H9 (cell line): ENCODE results near the gene NEDD4L. TPM values are rescaled to one million over a fixed set of nuclear protein-coding genes. Genes with fewer than 3 reads are reported as not detected.
A peak's percentile ranks its signal among the peaks of the same experiment; 100 is the strongest.

Experiments
- DNase-seq: peaks from one replicate; pipeline ENCODE4 v3.0.0-alpha.2; 2017
- H2AFZ ChIP-seq: one replicate; pipeline ENCODE4 v1.6.1; 2013; ENCODE audit warnings: mild to moderate bottlenecking, low read length, control low read depth, moderate library complexity
- H2AK5ac ChIP-seq: 2 replicates; pipeline ENCODE4 v1.6.1; 2013; ENCODE audit warnings: low read length, control low read depth, mixed read lengths; ENCODE audit not compliant: insufficient read length
- H2BK120ac ChIP-seq: one replicate; pipeline ENCODE4 v1.6.1; 2013; ENCODE audit warnings: low read depth, mild to moderate bottlenecking, low read length, control low read depth, inconsistent platforms; ENCODE audit not compliant: poor library complexity, severe bottlenecking
- H2BK12ac ChIP-seq: 2 replicates; pipeline ENCODE4 v1.6.1; 2013; ENCODE audit warnings: low read length, control low read depth, mixed read lengths, low read depth; ENCODE audit not compliant: insufficient read length
- H2BK15ac ChIP-seq: 2 replicates; pipeline ENCODE4 v1.6.1; 2013; ENCODE audit warnings: low read depth, low read length, control low read depth
- H2BK20ac ChIP-seq: one replicate; pipeline ENCODE4 v1.6.1; 2013; ENCODE audit warnings: low read depth, mild to moderate bottlenecking, low read length, control low read depth, inconsistent platforms; ENCODE audit not compliant: poor library complexity, severe bottlenecking
- H2BK5ac ChIP-seq: 2 replicates; pipeline ENCODE4 v1.6.1; 2013; ENCODE audit warnings: low read length, control low read depth, mixed read lengths; ENCODE audit not compliant: insufficient read length
- H3K14ac ChIP-seq: 2 replicates; pipeline ENCODE4 v1.6.1; 2013; ENCODE audit warnings: low read length, control low read depth; ENCODE audit not compliant: insufficient read depth
- H3K18ac ChIP-seq: 2 replicates; pipeline ENCODE4 v1.6.1; 2013; ENCODE audit warnings: low read depth, mild to moderate bottlenecking, mixed read lengths, low read length, control low read depth; ENCODE audit not compliant: insufficient read length
- H3K23ac ChIP-seq: 2 replicates; pipeline ENCODE4 v1.6.1; 2013; ENCODE audit warnings: low read length, control low read depth, mixed read lengths, low read depth; ENCODE audit not compliant: insufficient read length
- H3K23me2 ChIP-seq: 2 replicates; pipeline ENCODE4 v1.6.1; 2013; ENCODE audit warnings: low read depth, mild to moderate bottlenecking, mixed read lengths, low read length, control low read depth; ENCODE audit not compliant: insufficient read length, poor library complexity, severe bottlenecking
- H3K27ac ChIP-seq: 2 replicates; pipeline ENCODE4 v1.5.1; 2013; ENCODE audit warnings: low read length, control low read depth, mixed read lengths, low read depth; ENCODE audit not compliant: insufficient read length
- H3K27me3 ChIP-seq: 2 replicates; pipeline ENCODE4 v1.6.1; 2013; ENCODE audit warnings: low read length, control low read depth, inconsistent platforms; ENCODE audit not compliant: insufficient read depth
- H3K4ac ChIP-seq: 2 replicates; pipeline ENCODE4 v1.6.1; 2013; ENCODE audit warnings: low read depth, mild to moderate bottlenecking, control low read depth, inconsistent platforms, low read length, moderate library complexity
- H3K4me1 ChIP-seq: 2 replicates; pipeline ENCODE4 v1.6.1; 2013; ENCODE audit warnings: low read length, control low read depth, inconsistent platforms; ENCODE audit not compliant: insufficient read depth
- H3K4me2 ChIP-seq: 2 replicates; pipeline ENCODE4 v1.6.1; 2013; ENCODE audit warnings: low read length, control low read depth, mixed read lengths; ENCODE audit not compliant: insufficient read length, insufficient read depth
- H3K56ac ChIP-seq: 2 replicates; pipeline ENCODE4 v1.6.1; 2013; ENCODE audit warnings: low read depth, mild to moderate bottlenecking, mixed read lengths, low read length, control low read depth; ENCODE audit not compliant: insufficient read length
- H3K79me1 ChIP-seq: 2 replicates; pipeline ENCODE4 v1.6.1; 2013; ENCODE audit warnings: low read depth, mild to moderate bottlenecking, moderate library complexity, low read length, control low read depth, inconsistent platforms; ENCODE audit not compliant: insufficient read depth, poor library complexity, severe bottlenecking
- H3K79me2 ChIP-seq: 2 replicates; pipeline ENCODE4 v1.6.1; 2013; ENCODE audit warnings: low read length, control low read depth, inconsistent platforms; ENCODE audit not compliant: insufficient read depth
- H3K9ac ChIP-seq: 2 replicates; pipeline ENCODE4 v1.6.1; 2013; ENCODE audit warnings: low read length, control low read depth, mixed read lengths; ENCODE audit not compliant: insufficient read length; ENCODE audit errors: extremely low read depth
- H3K9me3 ChIP-seq: one replicate; pipeline ENCODE4 v1.6.1; 2013; ENCODE audit warnings: low read depth, low read length, inconsistent platforms; ENCODE audit not compliant: control insufficient read depth
- H3T11ph ChIP-seq: one replicate; pipeline ENCODE4 v1.6.1; 2013; ENCODE audit warnings: mild to moderate bottlenecking, low read length, control low read depth, inconsistent platforms
- H4K20me1 ChIP-seq: one replicate; pipeline ENCODE4 v1.6.1; 2013; ENCODE audit not compliant: control insufficient read depth, insufficient read length, insufficient read depth
- H4K5ac ChIP-seq: 2 replicates; pipeline ENCODE4 v1.6.1; 2013; ENCODE audit warnings: low read depth, mild to moderate bottlenecking, mixed read lengths, low read length, control low read depth; ENCODE audit not compliant: insufficient read length
- H4K8ac ChIP-seq: replicated peaks from 2 replicates; pipeline ENCODE4 v1.6.1; 2013; ENCODE audit warnings: low read length, control low read depth, mixed read lengths, low read depth; ENCODE audit not compliant: insufficient read length
- H4K91ac ChIP-seq: 2 replicates; pipeline ENCODE4 v1.6.1; 2013; ENCODE audit warnings: low read depth, mild to moderate bottlenecking, moderate library complexity, mixed read lengths, low read length, control low read depth; ENCODE audit not compliant: insufficient read length
- H3K27ac Mint-ChIP-seq, 3 experiments: 2 replicates in 2 of 3; 3 replicates in 1 of 3; pipeline ENCODE4 v1.8.0; 2020 to 2021; ENCODE audit warnings: mixed read lengths in 3 of 3, mild to moderate bottlenecking in 1 of 3, moderate library complexity in 1 of 3
- H3K27me3 Mint-ChIP-seq: 2 replicates; pipeline ENCODE4 v1.8.0; 2021; ENCODE audit warnings: low read depth, mild to moderate bottlenecking, moderate library complexity, mixed read lengths
- H3K36me3 Mint-ChIP-seq, 3 experiments: 2 replicates in 2 of 3; 3 replicates in 1 of 3; pipeline ENCODE4 v1.8.0; 2020 to 2021; ENCODE audit warnings: low read depth in 3 of 3, mixed read lengths in 3 of 3; ENCODE audit not compliant: insufficient read depth in 1 of 3
- H3K4me1 Mint-ChIP-seq, 2 experiments: 2 replicates each; pipeline ENCODE4 v1.8.0; 2020; ENCODE audit warnings: mixed read lengths in 2 of 2
- H3K4me3 Mint-ChIP-seq, 2 experiments: 2 replicates in 1 of 2; 3 replicates in 1 of 2; pipeline ENCODE4 v1.8.0; 2020 to 2021; ENCODE audit warnings: mild to moderate bottlenecking in 2 of 2, mixed read lengths in 2 of 2, moderate library complexity in 1 of 2
- H3K9me3 Mint-ChIP-seq, 2 experiments: 2 replicates in 1 of 2; 3 replicates in 1 of 2; pipeline ENCODE4 v1.8.0; 2020; ENCODE audit warnings: mild to moderate bottlenecking in 2 of 2, mixed read lengths in 2 of 2, moderate library complexity in 1 of 2
- WGBS: extraction: QIAGEN DNeasy Blood & Tissue Kit; methylation state at CpG from one replicate; pipeline ENCODE4 v1.1.7; 2013; ENCODE audit warnings: missing lambda C conversion rate, low lambda C conversion rate, mixed read lengths; ENCODE audit not compliant: insufficient read length; ENCODE audit errors: extremely low coverage; 5-methylcytosine and 5-hydroxymethylcytosine counted together
- total RNA-seq: library from RNA; stranded (reverse); gene quantifications from 2 replicates; pipeline ENCODE4 v1.2.1, GENCODE V29; 2021
- TF ChIP-seq, protein P1 (sequence below): fragments of 200-600 bp; sonication (generic); conservative IDR thresholded peaks from 3 replicates; pipeline ENCODE4 v1.8.0; 2021; ENCODE audit warnings: antibody characterized with exemption, mild to moderate bottlenecking

Gene NEDD4L
- total RNA-seq, 1 experiment from 2014 or later, result 76.3 TPM

DNA sequence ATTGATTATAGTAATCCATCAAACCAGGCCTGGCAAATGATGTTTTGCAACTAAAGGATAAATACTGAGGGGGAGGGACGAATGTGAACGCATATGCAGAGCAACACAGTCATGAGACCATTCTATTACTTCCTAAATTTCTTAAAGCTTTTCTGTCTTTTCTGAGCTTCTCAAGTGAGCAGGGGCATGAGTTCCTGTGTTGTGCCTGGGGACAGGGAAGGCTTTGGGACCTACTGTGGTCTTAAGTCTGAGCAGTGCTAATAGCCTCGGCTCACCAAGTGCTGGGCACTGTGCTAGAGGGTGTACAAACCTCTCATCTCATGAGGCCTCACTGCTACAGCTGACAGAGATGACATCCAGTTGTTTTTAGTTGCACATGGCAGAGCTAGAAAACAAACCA lies 182.4 kb downstream of the NEDD4L start:
- no peak overlapping the region for H3K4ac ChIP-seq
- TF ChIP-seq, protein P1, sequence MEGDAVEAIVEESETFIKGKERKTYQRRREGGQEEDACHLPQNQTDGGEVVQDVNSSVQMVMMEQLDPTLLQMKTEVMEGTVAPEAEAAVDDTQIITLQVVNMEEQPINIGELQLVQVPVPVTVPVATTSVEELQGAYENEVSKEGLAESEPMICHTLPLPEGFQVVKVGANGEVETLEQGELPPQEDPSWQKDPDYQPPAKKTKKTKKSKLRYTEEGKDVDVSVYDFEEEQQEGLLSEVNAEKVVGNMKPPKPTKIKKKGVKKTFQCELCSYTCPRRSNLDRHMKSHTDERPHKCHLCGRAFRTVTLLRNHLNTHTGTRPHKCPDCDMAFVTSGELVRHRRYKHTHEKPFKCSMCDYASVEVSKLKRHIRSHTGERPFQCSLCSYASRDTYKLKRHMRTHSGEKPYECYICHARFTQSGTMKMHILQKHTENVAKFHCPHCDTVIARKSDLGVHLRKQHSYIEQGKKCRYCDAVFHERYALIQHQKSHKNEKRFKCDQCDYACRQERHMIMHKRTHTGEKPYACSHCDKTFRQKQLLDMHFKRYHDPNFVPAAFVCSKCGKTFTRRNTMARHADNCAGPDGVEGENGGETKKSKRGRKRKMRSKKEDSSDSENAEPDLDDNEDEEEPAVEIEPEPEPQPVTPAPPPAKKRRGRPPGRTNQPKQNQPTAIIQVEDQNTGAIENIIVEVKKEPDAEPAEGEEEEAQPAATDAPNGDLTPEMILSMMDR, result no peak
- WGBS, result no CpG with 5 or more reads among the region's 3 CpGs

More for the DNA sequence above, 182.4 kb downstream of the NEDD4L start:
- H2AFZ ChIP-seq, result no peak overlapping the region
- H3K14ac ChIP-seq, result peak overlapping the region; percentile 39; the same call in 1 of the 2 replicates
- no peak overlapping the region for H3K27ac Mint-ChIP-seq
- H3K9me3 ChIP-seq, result no peaks in the 10 kb centered on the region
- no peaks in the 10 kb centered on the region for H3K27me3 Mint-ChIP-seq
- H3K4me1 ChIP-seq, result peaks cover 23% of the 10 kb centered on the region; the same call in 1 of the 2 replicates
- H3K79me1 ChIP-seq, result peaks cover 3% of the 10 kb centered on the region
- no peak overlapping the region for H3K56ac ChIP-seq
- H2BK120ac ChIP-seq, result no peak overlapping the region
- no peak overlapping the region for H4K5ac ChIP-seq
- H2AK5ac ChIP-seq, result no peak overlapping the region
- no peaks in the 10 kb centered on the region for H3K27me3 ChIP-seq
- no peaks in the 10 kb centered on the region for H4K20me1 ChIP-seq
- H2BK15ac ChIP-seq, result no peak overlapping the region
- no peak overlapping the region for H2BK12ac ChIP-seq
- H3K23me2 ChIP-seq, result no peaks in the 10 kb centered on the region
- no peak overlapping the region for H3K23ac ChIP-seq
- H3K9ac ChIP-seq, result no peak overlapping the region
- peaks cover 90 to 95% of the 10 kb centered on the region in 2 experiments for H3K4me1 Mint-ChIP-seq
- no peak overlapping the region for H3K4me3 Mint-ChIP-seq
- H3K4me2 ChIP-seq, result no peak overlapping the region
- H3K18ac ChIP-seq, result no peak overlapping the region
- no peak for DNase-seq
- no peak overlapping the region for H4K91ac ChIP-seq
- H3T11ph ChIP-seq, result no peak overlapping the region
- no peaks in the 10 kb centered on the region for H3K9me3 Mint-ChIP-seq
- H4K8ac ChIP-seq, result no peak overlapping the region
- H3K79me2 ChIP-seq, result peaks cover 24% of the 10 kb centered on the region; the same call in 1 of the 2 replicates
- H2BK20ac ChIP-seq, result no peak overlapping the region
- H3K27ac ChIP-seq, result no peak overlapping the region
- no peak overlapping the region for H2BK5ac ChIP-seq
- H3K36me3 Mint-ChIP-seq, result no peaks in the 10 kb centered on the region
